ENCODE measurements around the gene VPS13D. TPM values are rescaled to one million over a fixed set of nuclear protein-coding genes. Genes with fewer than 3 reads are reported as not detected.
"Not testable (repeated sequence)": the region's sequence is repeated elsewhere in the genome, so short reads cannot be mapped to it uniquely, and the experiment has no call there.

Gene VPS13D
- total RNA-seq, 1 donor from 2014 or later: 36.8 TPM

GRCh38 chr1:12462586-12462985, 232.8 kb downstream of the VPS13D start:
- no peak for DNase-seq (ENCODE audit: extremely low read depth, low read depth, low spot score)

GRCh38 chr1:12464045-12464461, 234.2 kb downstream of the VPS13D start:
- DNase-seq (ENCODE audit: extremely low read depth, low read depth, low spot score): no peak

- DNase-seq (ENCODE audit: extremely low read depth, low read depth, low spot score): no peak
Measured at GRCh38 chr1:12464598-12465056, 234.8 kb downstream of the VPS13D start.

GRCh38 chr1:12465126-12465525, 235.3 kb downstream of the VPS13D start:
- DNase-seq (ENCODE audit: extremely low read depth, low read depth, low spot score): no peak

GRCh38 chr1:12466816-12467215, 237.0 kb downstream of the VPS13D start:
- no peak for DNase-seq (ENCODE audit: extremely low read depth, low read depth, low spot score)

GRCh38 chr1:12467570-12468286, 237.9 kb downstream of the VPS13D start:
- DNase-seq (ENCODE audit: extremely low read depth, low read depth, low spot score): no peak

GRCh38 chr1:12468323-12468722, 238.5 kb downstream of the VPS13D start:
- no peak for DNase-seq (ENCODE audit: extremely low read depth, low read depth, low spot score)

- DNase-seq (ENCODE audit: extremely low read depth, low read depth, low spot score): no peak
Measured at GRCh38 chr1:12469493-12469892, 239.7 kb downstream of the VPS13D start.

GRCh38 chr1:12469990-12470389, 240.2 kb downstream of the VPS13D start:
- no peak for DNase-seq (ENCODE audit: extremely low read depth, low read depth, low spot score)

GRCh38 chr1:12470916-12471315, 241.1 kb downstream of the VPS13D start:
- DNase-seq (ENCODE audit: extremely low read depth, low read depth, low spot score): not testable (repeated sequence)

GRCh38 chr1:12472156-12472797, 242.4 kb downstream of the VPS13D start:
- no peak for DNase-seq (ENCODE audit: extremely low read depth, low read depth, low spot score)

GRCh38 chr1:12472798-12473551, 243.1 kb downstream of the VPS13D start:
- no peak for DNase-seq (ENCODE audit: extremely low read depth, low read depth, low spot score)

- no peak for DNase-seq (ENCODE audit: extremely low read depth, low read depth, low spot score)
Measured at GRCh38 chr1:12473596-12474362, 243.9 kb downstream of the VPS13D start.

GRCh38 chr1:12475101-12475500, 245.3 kb downstream of the VPS13D start:
- DNase-seq (ENCODE audit: extremely low read depth, low read depth, low spot score): no peak

GRCh38 chr1:12475530-12475934, 245.7 kb downstream of the VPS13D start:
- DNase-seq (ENCODE audit: extremely low read depth, low read depth, low spot score): no peak

GRCh38 chr1:12475947-12476346, 246.1 kb downstream of the VPS13D start:
- no peak for DNase-seq (ENCODE audit: extremely low read depth, low read depth, low spot score)

GRCh38 chr1:12477314-12477713, 247.5 kb downstream of the VPS13D start:
- no peak for DNase-seq (ENCODE audit: extremely low read depth, low read depth, low spot score)

GRCh38 chr1:12477936-12478611, 248.2 kb downstream of the VPS13D start:
- peak; percentile 80 for DNase-seq (ENCODE audit: extremely low read depth, low read depth, low spot score)

- DNase-seq (ENCODE audit: extremely low read depth, low read depth, low spot score): no peak
Measured at GRCh38 chr1:12478612-12478985, 248.8 kb downstream of the VPS13D start.

- DNase-seq (ENCODE audit: extremely low read depth, low read depth, low spot score): no peak
Measured at GRCh38 chr1:12479311-12479710, 249.5 kb downstream of the VPS13D start.

All from glomerular endothelial cell (primary cell).